K562 (cell line): ENCODE data around the gene ZNF284. TPM values are rescaled to one million over a fixed set of nuclear protein-coding genes. Genes with fewer than 3 reads are reported as not detected.

Source experiments
- CREB1 ChIP-seq, 2 experiments: sonication (generic) in 1 of 2; formaldehyde crosslinking in 1 of 2; IDR thresholded peaks; 2 replicates each; pipeline versions ENCODE4 v1.6.1 to v1.8.0; 2012 to 2022; ENCODE audit warnings: inconsistent platforms in 1 of 2, mild to moderate bottlenecking in 1 of 2, missing genetic modification reagents in 1 of 2, moderate library complexity in 1 of 2
- CTCF ChIP-seq, 3 experiments: IDR thresholded peaks in 2 of 3; conservative IDR thresholded peaks in 1 of 3; 2 replicates each; pipeline ENCODE4 v1.5.1; 2011 to 2012; ENCODE audit warnings: low read length in 3 of 3, mild to moderate bottlenecking in 3 of 3, control low read depth in 2 of 3, improper control_type of control experiment in 1 of 3, inconsistent platforms in 1 of 3, low read depth in 1 of 3, mixed read lengths in 1 of 3, moderate library complexity in 1 of 3; ENCODE audit not compliant: insufficient read depth in 2 of 3
- FOXJ3 ChIP-seq: sonication (generic); formaldehyde crosslinking; IDR thresholded peaks from 2 replicates; pipeline ENCODE4 v1.4.0; 2020; ENCODE audit warnings: mild to moderate bottlenecking, missing genetic modification reagents
- JUND ChIP-seq, 2 experiments: IDR thresholded peaks; 2 replicates in 1 of 2; 3 replicates in 1 of 2; pipeline ENCODE4 v1.6.1; 2011; ENCODE audit warnings: borderline replicate concordance in 2 of 2, low read depth in 2 of 2, low read length in 2 of 2, improper control_type of control experiment in 1 of 2, missing biosample characterization in 1 of 2, missing genetic modification characterization in 1 of 2, missing genetic modification reagents in 1 of 2
- KDM4B ChIP-seq, 2 experiments: fragments of 450-650 bp in 1 of 2; sonication (generic) in 1 of 2; IDR thresholded peaks; 2 replicates each; pipeline ENCODE4 v1.6.1; 2016 to 2017; ENCODE audit warnings: borderline replicate concordance in 2 of 2, antibody characterized with exemption in 1 of 2, low read depth in 1 of 2, mild to moderate bottlenecking in 1 of 2
- MECOM ChIP-seq: fragments of 250-450 bp; sonication (Bioruptor Pico); IDR thresholded peaks from 2 replicates; pipeline ENCODE4 v1.8.0; 2022; ENCODE audit warnings: inconsistent platforms
- POLR3G ChIP-seq: IDR thresholded peaks from 2 replicates; pipeline ENCODE4 v1.6.1; 2011; ENCODE audit not compliant: insufficient read length, insufficient replicate concordance; ENCODE audit errors: extremely low read depth
- ZBTB7A ChIP-seq: IDR thresholded peaks from 2 replicates; pipeline ENCODE4 v1.6.1; 2011; ENCODE audit warnings: low read depth, mild to moderate bottlenecking, low read length, moderate library complexity, borderline replicate concordance; ENCODE audit not compliant: control insufficient read depth
- ZNF197 ChIP-seq: fragments of 200-800 bp; sonication (Bioruptor generic); IDR thresholded peaks from 2 replicates; pipeline ENCODE4 v1.6.1; 2016; ENCODE audit warnings: low read depth, missing genetic modification characterization, missing compliant biosample characterization
- ZNF431 ChIP-seq: sonication (generic); formaldehyde crosslinking; IDR thresholded peaks from 2 replicates; pipeline ENCODE4 v1.8.0; 2022; ENCODE audit warnings: mild to moderate bottlenecking, missing genetic modification reagents
- polyA plus RNA-seq, 8 experiments: library from polyadenylated mRNA; depleted of rRNA in 4 of 8; stranded (reverse) in 5 of 8; unstranded in 3 of 8; fragments of >200 nt; fragmentation: Nextera tagmentation in 2 of 8; fragmentation: Illumina TruSeq in 1 of 8; extraction: Ambion mirVana in 2 of 8; extraction: Trizol in 1 of 8; gene quantifications; 2 replicates each; pipeline versions ENCODE4 v1.2.1 to v1.2.3, GENCODE V29; 2011 to 2014; ENCODE audit warnings: inconsistent platforms in 1 of 8, missing spikeins in 1 of 8
- total RNA-seq, 7 experiments: library from RNA; depleted of rRNA in 6 of 7; stranded (reverse); fragments of >200 nt in 6 of 7; fragmentation: Illumina TruSeq in 2 of 7; extraction: Trizol in 2 of 7; gene quantifications; 2 replicates each; pipeline versions ENCODE4 v1.2.1 to v1.2.3, GENCODE V29; 2011 to 2021; ENCODE audit warnings: low replicate concordance in 1 of 7
- TF ChIP-seq, protein P1 (sequence below): sonication (generic); formaldehyde crosslinking; IDR thresholded peaks from 2 replicates; pipeline ENCODE4 v1.8.1; 2023; ENCODE audit warnings: mild to moderate bottlenecking, missing genetic modification reagents, moderate library complexity

The ZNF284 gene
- total and polyA plus RNA-seq, 9 of the 15 experiments (the other 6 are each of a cell fraction or from before 2014, with no cell fraction given): 0.07 to 0.24 (median 0.20) TPM

DNA sequence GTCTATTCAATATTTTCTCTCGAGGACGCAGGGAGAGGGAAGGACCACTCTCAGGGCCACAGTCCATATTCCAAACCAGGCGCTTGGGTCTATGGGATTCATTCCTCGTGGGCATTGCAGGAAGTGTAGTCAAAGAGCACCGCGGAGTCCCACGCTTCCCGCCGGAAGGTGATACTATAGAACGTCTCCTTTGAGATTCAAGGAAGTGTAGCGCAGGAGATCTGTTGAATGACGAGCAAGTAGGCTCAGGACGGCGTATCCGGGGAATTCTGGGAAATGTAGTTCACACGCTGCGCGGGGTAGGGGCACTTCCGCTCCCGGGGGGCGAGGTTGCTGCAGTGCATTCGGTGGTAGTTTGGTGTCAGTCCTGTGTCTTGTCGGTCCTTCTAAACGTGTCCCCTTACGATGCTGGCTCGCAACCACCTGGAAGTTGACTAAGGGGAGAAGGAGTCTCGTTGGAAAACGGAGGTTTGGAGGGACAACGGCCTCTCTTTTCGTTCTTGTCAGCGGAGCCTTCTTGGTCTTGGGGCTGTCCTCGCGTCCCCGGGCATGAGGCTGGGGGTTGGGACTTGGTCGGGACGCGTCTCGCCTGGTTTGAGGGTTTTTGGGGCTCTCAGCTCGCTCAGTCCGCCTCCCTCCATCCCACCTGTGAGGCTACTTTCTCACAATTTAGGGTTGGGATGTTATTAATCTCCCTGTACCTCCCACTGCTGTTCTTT lies at the start of gene ZNF284 (continued):
- TF ChIP-seq FOXJ3 (CRISPR knock-in tag) (no peak), ZBTB7A (peak; percentile 44; the same call in 1 of the 2 replicates), JUND (IDR thresholded peaks at IDR 0.05; ENCODE audit: borderline replicate concordance, low read depth, low read length) (peak; percentile 31; the same call in 1 of the 2 replicates), JUND (tag; IDR thresholded peaks at IDR 0.05; ENCODE audit: borderline replicate concordance, low read depth, low read length) (peak; percentile 14; the same call in 1 of the 3 replicates), CREB1 (IDR thresholded peaks at IDR 0.05) (no peak), CREB1 (CRISPR knock-in tag; IDR thresholded peaks at IDR 0.05) (no peak), KDM4B (IDR thresholded peaks at IDR 0.05; ENCODE audit: borderline replicate concordance in 2 of 2, low read depth in 1 of 2) (peak in 1 of 2 experiments; percentile 90; a peak in 2 of 4 replicates), ZNF197 (peak; percentile 49; the same call in 1 of the 2 replicates), MECOM (0 out of 2 replicates have a peak, but pooled peaks have one; percentile 23), POLR3G (no peak), ZNF431 (peak; percentile 34; the same call in 1 of the 2 replicates), CTCF (IDR thresholded peaks at IDR 0.05 in 2 of 3, conservative IDR thresholded peaks at IDR 0.05 in 1 of 3; ENCODE audit: insufficient read depth in 2 of 3, low read depth in 1 of 3, low read length in 3 of 3) (0 out of 6 replicates have a peak, but pooled peaks of 1 of the 3 experiments have one; percentile 1)
- TF ChIP-seq, protein P1, sequence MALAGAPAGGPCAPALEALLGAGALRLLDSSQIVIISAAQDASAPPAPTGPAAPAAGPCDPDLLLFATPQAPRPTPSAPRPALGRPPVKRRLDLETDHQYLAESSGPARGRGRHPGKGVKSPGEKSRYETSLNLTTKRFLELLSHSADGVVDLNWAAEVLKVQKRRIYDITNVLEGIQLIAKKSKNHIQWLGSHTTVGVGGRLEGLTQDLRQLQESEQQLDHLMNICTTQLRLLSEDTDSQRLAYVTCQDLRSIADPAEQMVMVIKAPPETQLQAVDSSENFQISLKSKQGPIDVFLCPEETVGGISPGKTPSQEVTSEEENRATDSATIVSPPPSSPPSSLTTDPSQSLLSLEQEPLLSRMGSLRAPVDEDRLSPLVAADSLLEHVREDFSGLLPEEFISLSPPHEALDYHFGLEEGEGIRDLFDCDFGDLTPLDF: no peak
